Tibial nerve (tissue), 4 donors: ENCODE measurements around the gene MDK. TPM values are rescaled to one million over a fixed set of nuclear protein-coding genes. Genes with fewer than 3 reads are reported as not detected.

ENCODE experiments used
- DNase-seq, 2 donors: peaks; one replicate each; pipeline ENCODE4 v3.0.0-alpha.2; 2019; ENCODE audit warnings: low spot score in 2 of 2
- H3K27ac ChIP-seq, 4 donors: fragments of 200-600 bp; sonication (generic) in 3 of 4; one replicate each; pipeline ENCODE4 v1.5.1; 2017 to 2019; ENCODE audit warnings: mild to moderate bottlenecking in 1 of 4
- H3K27me3 ChIP-seq, 2 donors: fragments of 200-600 bp; sonication (generic) in 1 of 2; one replicate each; pipeline versions ENCODE4 v1.5.1 to v1.6.0; 2017 to 2019
- H3K36me3 ChIP-seq, 3 donors: fragments of 200-600 bp; sonication (generic); one replicate each; pipeline ENCODE4 v1.5.1; 2018 to 2019
- H3K4me1 ChIP-seq, 4 donors: fragments of 200-600 bp; sonication (generic) in 3 of 4; one replicate each; pipeline ENCODE4 v1.5.1; 2017 to 2019
- H3K4me3 ChIP-seq, 4 donors: fragments of 200-600 bp; sonication (generic) in 3 of 4; one replicate each; pipeline ENCODE4 v1.5.1; 2017 to 2019; ENCODE audit warnings: mild to moderate bottlenecking in 1 of 4, moderate library complexity in 1 of 4
- H3K9me3 ChIP-seq, 4 donors: fragments of 200-600 bp; sonication (generic) in 3 of 4; one replicate each; pipeline ENCODE4 v1.5.1; 2017 to 2019
- EP300 ChIP-seq, 2 donors: sonication (generic); formaldehyde crosslinking; IDR thresholded peaks; one replicate each; pipeline ENCODE4 v1.6.1; 2017; ENCODE audit warnings: antibody characterized with exemption in 2 of 2, mild to moderate bottlenecking in 1 of 2
- POLR2A ChIP-seq, 2 donors: fragments of 450-650 bp; IDR thresholded peaks; one replicate each; pipeline ENCODE4 v1.6.1; 2017; ENCODE audit warnings: antibody characterized with exemption in 2 of 2, mild to moderate bottlenecking in 2 of 2, moderate library complexity in 2 of 2
- WGBS, 2 donors: methylation state at CpG; one replicate each; pipeline ENCODE4 v1.1.5; 2018; 5-methylcytosine and 5-hydroxymethylcytosine counted together
- total RNA-seq, 4 donors: library from RNA; depleted of rRNA; stranded (reverse); fragments of >200 nt; gene quantifications; one replicate each; pipeline ENCODE4 v1.1.0, GENCODE V29; 2016
- TF ChIP-seq, protein P1 (sequence below), 5 experiments: fragments of 200-600 bp in 3 of 5; fragments of 450-650 bp in 2 of 5; sonication (generic) in 3 of 5; IDR thresholded peaks; one replicate each; pipeline ENCODE4 v1.5.1; 2016 to 2019; ENCODE audit warnings: antibody characterized with exemption in 5 of 5, mild to moderate bottlenecking in 3 of 5, moderate library complexity in 2 of 5

The MDK gene
- total RNA-seq, 4 donors from 2014 or later, result 48.1 to 107 (median 57.3) TPM

DNA sequence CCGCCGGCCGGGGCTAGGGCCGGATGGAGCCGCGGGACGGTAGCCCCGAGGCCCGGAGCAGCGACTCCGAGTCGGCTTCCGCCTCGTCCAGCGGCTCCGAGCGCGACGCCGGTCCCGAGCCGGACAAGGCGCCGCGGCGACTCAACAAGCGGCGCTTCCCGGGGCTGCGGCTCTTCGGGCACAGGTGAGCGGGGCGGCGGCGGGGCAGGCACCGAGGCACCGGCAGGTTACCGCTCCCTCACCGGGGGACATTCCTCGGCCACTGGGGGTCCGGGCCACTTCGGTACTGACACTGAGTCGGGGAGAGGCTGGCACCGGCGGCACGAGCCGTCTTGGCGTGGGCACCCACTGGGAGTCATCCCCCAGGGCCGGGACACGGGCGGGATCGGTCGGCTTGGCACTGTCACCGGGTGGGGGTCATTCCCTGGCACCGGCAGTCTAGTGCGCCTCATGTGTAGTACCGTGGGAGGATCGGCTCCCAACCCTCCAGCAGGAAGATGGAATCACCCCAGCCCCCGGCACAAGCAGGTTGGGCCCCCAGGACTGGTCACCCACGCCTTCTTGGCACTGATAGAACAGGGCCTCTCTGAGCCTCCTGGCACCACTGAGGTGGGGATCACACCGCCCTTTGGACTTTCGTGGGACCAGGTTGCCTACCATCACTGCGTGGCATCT is 33.7 kb upstream of the MDK start:
- Histone ChIP-seq H3K4me1 (peaks cover 0 to 61% (median 34%) of the 10 kb centered on the region in 4 donors), H3K27ac (peak overlapping the region; percentile 35 to 80 (median 78)), H3K36me3 (no peaks in the 10 kb centered on the region), H3K9me3 (no peaks in the 10 kb centered on the region), H3K4me3 (peak overlapping the region; percentile 70 to 91 (median 80)), H3K27me3 (no peaks in the 10 kb centered on the region)
- no peak for TF ChIP-seq POLR2A (IDR thresholded peaks at IDR 0.05)
- no peak for TF ChIP-seq EP300 (IDR thresholded peaks at IDR 0.05)
- TF ChIP-seq, protein P1, sequence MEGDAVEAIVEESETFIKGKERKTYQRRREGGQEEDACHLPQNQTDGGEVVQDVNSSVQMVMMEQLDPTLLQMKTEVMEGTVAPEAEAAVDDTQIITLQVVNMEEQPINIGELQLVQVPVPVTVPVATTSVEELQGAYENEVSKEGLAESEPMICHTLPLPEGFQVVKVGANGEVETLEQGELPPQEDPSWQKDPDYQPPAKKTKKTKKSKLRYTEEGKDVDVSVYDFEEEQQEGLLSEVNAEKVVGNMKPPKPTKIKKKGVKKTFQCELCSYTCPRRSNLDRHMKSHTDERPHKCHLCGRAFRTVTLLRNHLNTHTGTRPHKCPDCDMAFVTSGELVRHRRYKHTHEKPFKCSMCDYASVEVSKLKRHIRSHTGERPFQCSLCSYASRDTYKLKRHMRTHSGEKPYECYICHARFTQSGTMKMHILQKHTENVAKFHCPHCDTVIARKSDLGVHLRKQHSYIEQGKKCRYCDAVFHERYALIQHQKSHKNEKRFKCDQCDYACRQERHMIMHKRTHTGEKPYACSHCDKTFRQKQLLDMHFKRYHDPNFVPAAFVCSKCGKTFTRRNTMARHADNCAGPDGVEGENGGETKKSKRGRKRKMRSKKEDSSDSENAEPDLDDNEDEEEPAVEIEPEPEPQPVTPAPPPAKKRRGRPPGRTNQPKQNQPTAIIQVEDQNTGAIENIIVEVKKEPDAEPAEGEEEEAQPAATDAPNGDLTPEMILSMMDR (IDR thresholded peaks at IDR 0.05), result no peak
- DNase-seq, result no peak
- WGBS, 2 donors, result 12 to 25% methylated on average over 25 to 31 of the region's 63 CpGs

DNA sequence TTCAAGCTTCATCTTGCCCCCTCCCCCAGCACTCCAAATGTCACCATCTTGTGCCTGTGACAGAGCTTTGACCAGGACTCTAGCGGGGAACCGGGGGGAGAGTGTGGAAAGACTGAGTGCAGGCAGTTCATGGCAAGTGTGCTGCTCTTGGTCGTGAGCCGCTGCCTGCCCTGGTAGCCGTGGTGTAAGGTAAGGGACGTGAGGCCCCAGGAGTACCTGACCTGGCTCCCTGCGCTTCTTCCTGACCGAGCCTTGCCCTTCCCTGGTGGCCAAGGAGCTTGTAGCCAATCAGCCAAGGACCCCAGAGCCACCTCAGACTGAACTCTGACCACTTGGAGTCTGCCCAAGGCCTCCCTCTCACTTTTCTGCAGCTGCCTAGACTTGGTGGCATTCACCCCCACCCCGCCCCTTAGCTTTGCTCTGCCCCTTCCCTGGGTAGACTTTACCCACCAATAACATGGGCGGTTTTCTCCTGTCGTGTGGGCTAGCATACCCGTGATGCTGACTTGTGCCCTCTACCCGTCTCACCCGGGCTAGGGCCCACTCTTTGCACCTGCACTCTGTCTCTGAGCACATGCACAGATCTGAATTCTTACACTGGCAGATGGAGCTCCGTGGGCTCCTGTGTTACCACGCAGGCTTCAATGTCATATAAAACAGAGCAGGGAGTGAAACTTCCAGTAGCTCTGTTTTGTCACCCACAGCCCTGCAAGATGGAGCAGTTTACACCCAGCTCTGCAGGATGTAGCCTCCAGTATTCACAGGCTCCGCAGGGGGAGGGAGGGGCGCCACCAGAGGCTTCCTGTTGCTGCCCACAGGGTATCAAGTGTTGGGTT is 32.7 kb upstream of the MDK start:
- Histone ChIP-seq H3K36me3 (no peaks in the 10 kb centered on the region), H3K27me3 (no peaks in the 10 kb centered on the region), H3K9me3 (no peaks in the 10 kb centered on the region), H3K4me3 (peak overlapping the region in 3 of 4 donors; percentile 70 to 91 (median 71)), H3K27ac (peak overlapping the region in 3 of 4 donors; percentile 36 to 80 (median 80)), H3K4me1 (peaks cover 0 to 72% (median 35%) of the 10 kb centered on the region in 4 donors)
- DNase-seq, result no peak
- WGBS, 2 donors, result 53 to 62% methylated on average over 17 to 18 of the region's 18 CpGs
- TF ChIP-seq, protein P1 (IDR thresholded peaks at IDR 0.05), result no peak

DNA sequence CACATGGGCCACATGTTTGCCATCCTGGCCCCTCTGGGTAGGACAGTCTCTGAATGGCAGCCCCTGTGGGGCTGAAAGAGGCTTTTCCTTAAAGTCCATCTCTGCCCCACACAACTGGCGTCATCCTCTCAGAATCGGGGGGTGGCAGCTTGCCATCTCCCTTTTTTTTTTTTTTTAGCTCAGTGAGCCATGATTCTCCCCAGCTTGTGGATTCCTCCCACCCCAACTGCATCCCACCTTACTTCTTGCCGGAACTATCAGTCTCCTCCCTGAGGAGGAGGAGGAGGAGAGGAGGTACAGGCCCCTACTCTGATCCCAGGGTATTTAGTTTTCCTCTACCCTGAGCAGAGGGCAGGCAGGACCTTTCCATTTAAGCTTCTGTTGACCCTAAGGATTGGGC is 30.8 kb upstream of the MDK start:
- Histone ChIP-seq H3K27ac (peak overlapping the region in 1 of 4 donors; percentile 1), H3K36me3 (no peaks in the 10 kb centered on the region), H3K27me3 (no peaks in the 10 kb centered on the region), H3K4me3 (no peak overlapping the region), H3K9me3 (no peaks in the 10 kb centered on the region), H3K4me1 (peaks cover 0 to 78% (median 35%) of the 10 kb centered on the region in 4 donors)
- TF ChIP-seq, protein P1 (IDR thresholded peaks at IDR 0.05), result no peak
- no peak for TF ChIP-seq EP300 (IDR thresholded peaks at IDR 0.05)
- TF ChIP-seq POLR2A (IDR thresholded peaks at IDR 0.05), result no peak
- 32 to 35% methylated on average over 3 of the region's 3 CpGs for WGBS, 2 donors
- no peak for DNase-seq

DNA sequence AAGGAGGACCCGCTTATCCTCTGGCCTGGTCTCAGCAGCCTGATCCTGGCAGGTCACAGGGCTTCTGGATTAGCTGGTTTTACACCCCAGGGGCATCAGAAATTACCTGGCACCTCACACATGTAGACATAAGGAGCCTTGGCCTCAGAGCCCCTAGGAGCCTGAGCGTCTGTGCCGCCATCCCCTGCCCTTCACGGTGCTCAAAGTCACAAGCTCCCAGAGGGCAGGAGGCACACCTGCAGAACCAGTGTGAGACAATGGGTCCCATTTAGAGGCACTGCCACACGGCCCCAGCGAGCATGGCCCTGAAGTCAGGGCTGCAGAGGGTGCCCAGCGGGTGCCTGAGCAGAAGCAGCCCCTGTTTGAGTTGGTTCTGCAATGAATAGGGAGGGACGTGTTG is 30.3 kb upstream of the MDK start:
- no peak for DNase-seq
- H3K4me1 ChIP-seq, result peaks cover 0 to 78% (median 35%) of the 10 kb centered on the region in 4 donors
- TF ChIP-seq, protein P1 (IDR thresholded peaks at IDR 0.05), result no peak
- TF ChIP-seq EP300 (IDR thresholded peaks at IDR 0.05) (no peak), POLR2A (IDR thresholded peaks at IDR 0.05) (no peak)
- H3K27me3 ChIP-seq, result no peaks in the 10 kb centered on the region
- no peak overlapping the region for H3K4me3 ChIP-seq
- WGBS, 2 donors, result 73 to 75% methylated on average over 7 to 8 of the region's 8 CpGs
- no peaks in the 10 kb centered on the region for H3K9me3 ChIP-seq
- H3K27ac ChIP-seq, result peak overlapping the region in 3 of 4 donors; percentile 1 to 61 (median 54)
- peaks cover 0 to 3% (median 0%) of the 10 kb centered on the region in 3 donors for H3K36me3 ChIP-seq

DNA sequence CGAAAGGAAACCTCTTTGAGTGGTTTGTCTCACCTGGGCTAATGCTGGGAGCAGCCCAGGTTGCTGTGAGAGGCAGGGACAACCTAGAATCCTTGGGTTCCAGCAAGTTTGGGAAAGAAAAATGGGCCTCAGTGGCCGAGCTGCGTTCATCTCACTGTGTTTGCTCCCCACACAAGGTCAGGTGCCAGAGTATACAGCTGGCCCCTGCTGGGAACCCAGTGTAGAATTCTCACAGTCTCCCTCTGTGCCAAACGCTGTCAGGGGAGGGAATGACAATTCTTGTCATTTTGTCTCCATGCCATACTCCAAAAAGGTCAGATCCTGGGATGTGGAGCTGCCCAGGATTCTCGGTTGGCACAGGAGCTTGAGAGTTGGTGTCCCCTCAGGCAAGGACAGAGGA is 29.9 kb upstream of the MDK start:
- no peaks in the 10 kb centered on the region for H3K27me3 ChIP-seq
- TF ChIP-seq EP300 (IDR thresholded peaks at IDR 0.05) (no peak), POLR2A (IDR thresholded peaks at IDR 0.05) (no peak)
- TF ChIP-seq, protein P1 (IDR thresholded peaks at IDR 0.05), result no peak
- peaks cover 0 to 77% (median 35%) of the 10 kb centered on the region in 4 donors for H3K4me1 ChIP-seq
- peak overlapping the region in 3 of 4 donors; percentile 54 to 62 (median 61) for H3K27ac ChIP-seq
- H3K9me3 ChIP-seq, result no peaks in the 10 kb centered on the region
- no peak for DNase-seq
- WGBS, 2 donors, result 47 to 55% methylated on average over 5 of the region's 5 CpGs
- peaks cover 0 to 7% (median 0%) of the 10 kb centered on the region in 3 donors for H3K36me3 ChIP-seq
- no peak overlapping the region for H3K4me3 ChIP-seq
